ENCODE measurements around the gene PCBP3. TPM values are rescaled to one million over a fixed set of nuclear protein-coding genes. Genes with fewer than 3 reads are reported as not detected.

Gene PCBP3
- total and polyA plus RNA-seq, 4 donors: 0.36 to 1.6 (median 0.42) TPM

GRCh38 chr21:45949928-45950739 is 306.6 kb downstream of the PCBP3 start:
- no peak for DNase-seq (ENCODE audit: low spot score)
- no peak for TF ChIP-seq RXRA (IDR thresholded peaks at IDR 0.05)
- WGBS: 80% methylated on average over 35 of the region's 35 CpGs

GRCh38 chr21:45950740-45951515 is 307.4 kb downstream of the PCBP3 start:
- Histone ChIP-seq H3K4me3 (ENCODE audit: low read depth in 1 of 3, low read length in 3 of 3) (no peak overlapping the region), H3K27ac (ENCODE audit: low read depth in 1 of 2, low read length in 2 of 2) (no peak overlapping the region), H3K9ac (ENCODE audit: low read depth in 1 of 2, low read length in 2 of 2) (no peak overlapping the region), H3K27me3 (ENCODE audit: control insufficient read depth in 4 of 4, insufficient read depth in 4 of 4, low read length in 3 of 4) (peaks cover 0 to 3% (median 2%) of the 10 kb centered on the region in 4 donors), H3K4me1 (ENCODE audit: control insufficient read depth in 4 of 4, insufficient read depth in 4 of 4, low read length in 3 of 4) (no peaks in the 10 kb centered on the region), H3K36me3 (ENCODE audit: control insufficient read depth in 4 of 4, insufficient read depth in 3 of 4, low read depth in 1 of 4, low read length in 3 of 4) (no peaks in the 10 kb centered on the region), H3K9me3 (ENCODE audit: control insufficient read depth in 4 of 4, low read length in 3 of 4) (no peaks in the 10 kb centered on the region)
- DNase-seq (ENCODE audit: low spot score): no peak
- 57% methylated on average over 21 of the region's 21 CpGs for WGBS
- TF ChIP-seq JUND (IDR thresholded peaks at IDR 0.05): no peak
- no peak for TF ChIP-seq SP1 (IDR thresholded peaks at IDR 0.05)
- no peak for TF ChIP-seq RAD21 (IDR thresholded peaks at IDR 0.05)
- TF ChIP-seq EGR1 (IDR thresholded peaks at IDR 0.05; ENCODE audit: low read depth in 2 of 2): no peak
- no peak for TF ChIP-seq CTCF (IDR thresholded peaks at IDR 0.05; ENCODE audit: low read depth, low read length, missing input control)
- TF ChIP-seq REST (IDR thresholded peaks at IDR 0.05): no peak
- no peak for TF ChIP-seq ZBTB33 (IDR thresholded peaks at IDR 0.05)
- TF ChIP-seq RXRA (IDR thresholded peaks at IDR 0.05): no peak
- no peak for TF ChIP-seq NR2F2 (IDR thresholded peaks at IDR 0.05)
- no peak for TF ChIP-seq MAX (IDR thresholded peaks at IDR 0.05)
- TF ChIP-seq YY1 (IDR thresholded peaks at IDR 0.05): no peak
- no peak for TF ChIP-seq GABPA (IDR thresholded peaks at IDR 0.05 in 1 of 2, conservative IDR thresholded peaks at IDR 0.05 in 1 of 2)
- no peak for TF ChIP-seq HNF4A (conservative IDR thresholded peaks at IDR 0.05)
- TF ChIP-seq FOXA1 (IDR thresholded peaks at IDR 0.05): no peak
- no peak for TF ChIP-seq HNF4G (IDR thresholded peaks at IDR 0.05)

More at GRCh38 chr21:45949928-45950739, 306.6 kb downstream of the PCBP3 start:
- Histone ChIP-seq H3K9ac (ENCODE audit: low read depth in 1 of 2, low read length in 2 of 2) (no peak overlapping the region), H3K27ac (ENCODE audit: low read depth in 1 of 2, low read length in 2 of 2) (no peak overlapping the region), H3K4me1 (ENCODE audit: control insufficient read depth in 4 of 4, insufficient read depth in 4 of 4, low read length in 3 of 4) (no peaks in the 10 kb centered on the region), H3K4me3 (ENCODE audit: low read depth in 1 of 3, low read length in 3 of 3) (no peak overlapping the region), H3K9me3 (ENCODE audit: control insufficient read depth in 4 of 4, low read length in 3 of 4) (no peaks in the 10 kb centered on the region), H3K36me3 (ENCODE audit: control insufficient read depth in 4 of 4, insufficient read depth in 3 of 4, low read depth in 1 of 4, low read length in 3 of 4) (no peaks in the 10 kb centered on the region), H3K27me3 (ENCODE audit: control insufficient read depth in 4 of 4, insufficient read depth in 4 of 4, low read length in 3 of 4) (peaks cover 0 to 3% (median 2%) of the 10 kb centered on the region in 4 donors)
